ENCODE measurements around the gene UBE2R2.
"Not testable (repeated sequence)": the region's sequence is repeated elsewhere in the genome, so short reads cannot be mapped to it uniquely, and the experiment has no call there.

Gene UBE2R2

GRCh38 chr9:33798545-33798944 lies 18.4 kb upstream of the UBE2R2 start:
- DNase-seq: no peak

- DNase-seq: no peak
Measured at GRCh38 chr9:33799928-33800704, 16.8 kb upstream of the UBE2R2 start.

- DNase-seq: no peak
Measured at GRCh38 chr9:33800886-33801285, 16.1 kb upstream of the UBE2R2 start.

GRCh38 chr9:33801943-33802500 lies 14.9 kb upstream of the UBE2R2 start:
- DNase-seq: not testable (repeated sequence)

GRCh38 chr9:33804196-33804595 lies 12.8 kb upstream of the UBE2R2 start:
- DNase-seq: not testable (repeated sequence)

GRCh38 chr9:33807156-33807555 lies 9.8 kb upstream of the UBE2R2 start:
- not testable (repeated sequence) for DNase-seq

GRCh38 chr9:33808979-33809322 lies 8.0 kb upstream of the UBE2R2 start:
- DNase-seq: not testable (repeated sequence)

- DNase-seq: no peak
Measured at GRCh38 chr9:33809506-33809905, 7.5 kb upstream of the UBE2R2 start.

GRCh38 chr9:33813712-33814641 lies 3.0 kb upstream of the UBE2R2 start:
- peak in 28 of 56 donors; percentile 6 to 64 (median 32) for DNase-seq

GRCh38 chr9:33815781-33816180 lies 1.2 kb upstream of the UBE2R2 start:
- DNase-seq: no peak

GRCh38 chr9:33817327-33818166 lies 587 bp downstream of the UBE2R2 start:
- DNase-seq: peak in 45 of 56 donors; percentile 19 to 88 (median 65)

- peak in 17 of 56 donors; percentile 25 to 78 (median 55) for DNase-seq
Measured at GRCh38 chr9:33818167-33818846, 1.3 kb downstream of the UBE2R2 start.

GRCh38 chr9:33818847-33819500 lies 2.0 kb downstream of the UBE2R2 start:
- no peak for DNase-seq

GRCh38 chr9:33820231-33820745 lies 3.3 kb downstream of the UBE2R2 start:
- DNase-seq: no peak

- no peak for DNase-seq
Measured at GRCh38 chr9:33823801-33824200, 6.8 kb downstream of the UBE2R2 start.

GRCh38 chr9:33827285-33827684 lies 10.3 kb downstream of the UBE2R2 start:
- not testable (repeated sequence) for DNase-seq

GRCh38 chr9:33829641-33830230 lies 12.8 kb downstream of the UBE2R2 start:
- DNase-seq: not testable (repeated sequence)

- no peak for DNase-seq
Measured at GRCh38 chr9:33835625-33836260, 18.8 kb downstream of the UBE2R2 start.

GRCh38 chr9:33836261-33836660 lies 19.3 kb downstream of the UBE2R2 start:
- not testable (repeated sequence) for DNase-seq
